ENCODE data around the gene ROR2. TPM values are rescaled to one million over a fixed set of nuclear protein-coding genes. Genes with fewer than 3 reads are reported as not detected.

The ROR2 gene
- total and polyA plus RNA-seq, 2 donors, result 28.2 to 33.7 TPM

DNA sequence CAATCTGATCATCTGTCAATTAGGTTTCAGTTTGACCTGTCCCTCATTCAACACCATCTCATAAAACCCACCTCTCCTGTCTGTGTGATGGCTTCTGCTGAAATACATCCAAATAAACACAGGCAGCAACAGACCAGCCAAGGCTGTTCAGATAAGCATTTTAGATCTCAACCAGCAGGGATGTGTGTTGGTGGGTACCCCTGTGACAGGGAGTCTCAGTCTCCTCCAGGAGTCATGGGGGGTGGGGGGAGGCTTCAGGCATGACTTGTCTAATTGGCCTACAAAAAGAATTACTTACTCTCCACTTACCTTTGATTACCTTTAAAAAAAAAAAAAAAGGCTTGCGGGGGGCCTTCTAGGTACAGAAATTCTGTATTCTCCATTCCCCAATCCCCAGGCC lies 65.9 kb downstream of the ROR2 start:
- 86% methylated on average over 1 of the region's 1 CpG for whole genome bisulfite sequencing
- no peak overlapping the region for H3K27ac ChIP-seq (ENCODE audit: low read depth)
- no peaks in the 10 kb centered on the region for H3K4me1 ChIP-seq (ENCODE audit: insufficient read depth)
- no peaks in the 10 kb centered on the region for H3K36me3 ChIP-seq (ENCODE audit: insufficient read depth)
- no peak overlapping the region for H3K4me3 ChIP-seq (ENCODE audit: low read depth, low read length)
- DNase-seq (ENCODE audit: extremely low spot score), result no peak

DNA sequence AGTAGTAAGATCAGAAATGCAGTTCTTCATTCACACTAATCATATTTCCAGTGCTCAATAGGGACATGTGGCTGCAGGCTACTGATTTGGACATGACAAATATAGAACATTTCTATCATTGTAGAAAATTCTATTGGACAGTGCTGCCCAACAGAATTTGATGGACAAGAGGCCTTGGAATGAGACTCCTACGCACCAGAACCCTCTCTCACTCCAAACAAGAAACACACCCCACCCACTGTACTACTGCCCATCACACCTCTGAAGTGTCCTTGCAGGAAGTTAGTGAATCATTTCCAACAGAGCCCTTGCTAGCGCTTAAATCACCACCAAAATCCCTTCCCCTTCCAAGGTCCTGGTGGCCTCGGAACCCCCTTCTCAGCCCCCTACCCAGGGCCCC lies 66.5 kb downstream of the ROR2 start:
- Histone ChIP-seq H3K4me3 (ENCODE audit: low read depth, low read length) (no peak overlapping the region), H3K27ac (ENCODE audit: low read depth) (no peak overlapping the region), H3K4me1 (ENCODE audit: insufficient read depth) (no peaks in the 10 kb centered on the region), H3K36me3 (ENCODE audit: insufficient read depth) (no peaks in the 10 kb centered on the region)
- DNase-seq (ENCODE audit: extremely low spot score), result no peak
- 96% methylated on average over 3 of the region's 3 CpGs for WGBS

DNA sequence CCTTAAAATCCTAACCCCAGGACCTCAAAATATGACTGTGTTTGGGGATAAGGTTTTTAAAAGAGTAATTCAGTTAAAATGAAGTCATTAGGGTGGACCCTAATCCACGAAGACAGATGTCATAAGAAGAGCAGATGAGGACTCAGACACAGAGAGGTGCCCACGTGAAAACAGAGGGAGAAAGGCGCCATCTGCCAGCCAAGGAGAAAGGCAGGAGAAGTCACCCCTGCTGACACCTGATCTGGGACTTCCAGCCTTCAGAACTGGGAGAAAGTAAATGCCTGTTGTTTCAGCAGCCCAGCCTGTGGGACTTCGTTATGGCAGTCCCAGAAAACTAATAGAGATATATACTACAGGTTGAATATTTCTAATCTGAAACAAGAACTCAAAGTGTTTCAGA lies 67.4 kb downstream of the ROR2 start:
- H3K4me3 ChIP-seq (ENCODE audit: low read depth, low read length), result no peak overlapping the region
- H3K36me3 ChIP-seq (ENCODE audit: insufficient read depth), result no peaks in the 10 kb centered on the region
- no peaks in the 10 kb centered on the region for H3K4me1 ChIP-seq (ENCODE audit: insufficient read depth)
- no peak overlapping the region for H3K27ac ChIP-seq (ENCODE audit: low read depth)
- DNase-seq (ENCODE audit: extremely low spot score), result no peak
- 87% methylated on average over 4 of the region's 4 CpGs for WGBS

DNA sequence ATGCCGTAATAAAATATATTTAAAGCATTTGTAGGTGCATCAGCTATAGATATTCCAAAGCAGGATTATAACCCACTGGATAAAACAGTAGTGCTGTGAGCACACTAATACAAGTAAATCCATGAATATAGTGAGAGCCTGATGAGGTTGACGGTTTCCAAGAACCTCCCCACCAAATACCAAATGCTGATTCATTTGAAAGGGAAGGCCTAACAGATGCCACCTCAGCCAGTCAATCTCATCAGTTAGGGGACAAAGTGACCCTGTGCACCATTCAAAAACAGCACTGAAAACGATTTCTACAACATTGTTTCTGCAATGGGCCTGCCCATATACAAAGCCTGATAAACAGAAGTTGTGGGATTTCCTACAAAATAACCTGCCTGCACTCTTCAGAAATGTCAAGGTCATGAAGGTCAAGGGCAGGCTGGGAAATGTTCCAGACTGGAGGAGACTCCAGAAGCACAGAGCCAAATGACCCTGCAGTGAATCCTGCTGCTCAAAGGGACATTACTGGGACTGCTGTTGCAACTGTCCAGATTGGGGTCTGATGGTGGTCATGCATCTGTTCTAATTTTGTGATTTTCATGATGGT lies 69.6 kb downstream of the ROR2 start:
- Histone ChIP-seq H3K27ac (ENCODE audit: low read depth) (no peak overlapping the region), H3K4me1 (ENCODE audit: insufficient read depth) (no peaks in the 10 kb centered on the region), H3K4me3 (ENCODE audit: low read depth, low read length) (no peak overlapping the region), H3K36me3 (ENCODE audit: insufficient read depth) (no peaks in the 10 kb centered on the region)
- 71% methylated on average over 3 of the region's 3 CpGs for WGBS
- DNase-seq (ENCODE audit: extremely low spot score), result no peak

DNA sequence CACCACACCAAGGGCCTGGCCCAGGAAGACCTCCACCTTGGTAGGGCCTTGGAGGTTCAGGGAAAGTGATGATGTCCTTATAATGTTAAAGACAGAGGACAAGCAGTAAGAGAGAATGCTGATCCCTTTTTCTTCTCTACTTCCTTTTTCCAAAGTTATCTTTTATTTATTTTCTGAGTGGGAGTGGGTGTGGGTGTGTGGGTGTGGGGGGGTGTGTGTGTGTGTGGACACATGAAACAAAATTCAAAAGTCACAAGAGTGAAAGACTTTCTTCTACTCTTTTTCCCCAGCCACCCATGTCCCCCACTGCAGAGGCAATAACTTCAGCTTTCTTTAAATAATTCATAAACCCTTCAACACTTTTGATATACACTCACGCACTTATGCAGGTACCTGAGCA lies 70.8 kb downstream of the ROR2 start:
- no peak overlapping the region for H3K4me3 ChIP-seq (ENCODE audit: low read depth, low read length)
- H3K4me1 ChIP-seq (ENCODE audit: insufficient read depth), result no peaks in the 10 kb centered on the region
- no peaks in the 10 kb centered on the region for H3K36me3 ChIP-seq (ENCODE audit: insufficient read depth)
- no peak for DNase-seq (ENCODE audit: extremely low spot score)
- 84% methylated on average over 1 of the region's 1 CpG for WGBS
- no peak overlapping the region for H3K27ac ChIP-seq (ENCODE audit: low read depth)

DNA sequence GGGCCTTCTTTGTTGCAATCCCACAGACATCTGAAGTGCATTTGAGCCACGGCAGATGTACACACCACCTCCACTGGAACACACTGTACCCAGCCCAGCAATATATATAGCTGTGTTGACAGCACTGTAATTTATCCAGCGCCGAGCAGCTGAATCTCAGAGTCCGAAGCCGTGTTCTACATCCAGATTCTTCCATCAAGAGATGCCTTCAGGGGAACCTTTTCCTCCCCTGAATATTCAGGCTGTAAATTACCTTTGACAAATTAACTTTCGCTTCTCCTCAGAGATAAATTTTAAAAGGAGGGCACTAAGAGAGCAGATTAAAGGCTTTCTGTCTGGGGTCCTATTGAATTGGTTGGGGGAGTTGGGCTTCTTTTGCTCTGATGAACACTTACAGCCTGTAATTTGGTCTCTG lies 76.4 kb downstream of the ROR2 start:
- H3K36me3 ChIP-seq (ENCODE audit: insufficient read depth), result no peaks in the 10 kb centered on the region
- no peak overlapping the region for H3K27ac ChIP-seq (ENCODE audit: low read depth)
- H3K4me3 ChIP-seq (ENCODE audit: low read depth, low read length), result no peak overlapping the region
- no peak for DNase-seq (ENCODE audit: extremely low spot score)
- 49% methylated on average over 6 of the region's 6 CpGs for WGBS
- H3K4me1 ChIP-seq (ENCODE audit: insufficient read depth), result peaks cover 1% of the 10 kb centered on the region

DNA sequence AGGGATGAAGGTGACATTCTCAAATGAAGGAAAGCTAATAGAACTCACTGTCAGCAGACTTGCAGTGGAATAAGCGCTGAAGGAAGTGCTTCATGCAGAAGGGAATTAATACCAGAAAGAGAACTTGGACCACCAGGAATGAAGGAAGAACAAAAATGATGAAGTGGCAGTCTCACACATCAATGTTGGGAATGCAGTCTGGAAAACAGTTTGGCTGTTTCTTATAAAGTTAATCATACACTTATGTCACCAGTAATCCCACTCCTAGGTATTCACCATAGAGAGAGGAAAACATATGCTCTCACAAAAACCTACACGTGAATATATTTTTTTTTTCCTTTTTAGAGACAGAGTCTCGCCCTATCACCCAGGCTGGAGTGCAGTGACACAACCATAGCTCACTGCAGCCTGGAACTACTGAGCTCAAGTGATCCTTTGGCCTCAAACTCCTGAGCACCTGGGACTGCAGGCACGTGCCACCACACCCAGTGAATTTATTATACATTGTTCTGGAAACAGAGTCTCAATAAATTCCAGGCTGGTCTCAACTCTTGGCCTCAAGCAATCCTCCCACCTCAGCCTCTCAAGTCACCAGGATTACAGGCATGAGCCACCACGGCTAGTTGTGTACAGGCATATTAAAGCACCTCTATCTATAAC lies 81.2 kb downstream of the ROR2 start:
- Histone ChIP-seq H3K27ac (ENCODE audit: low read depth) (no peak overlapping the region), H3K4me1 (ENCODE audit: insufficient read depth) (peaks cover under 1% of the 10 kb centered on the region), H3K36me3 (ENCODE audit: insufficient read depth) (no peaks in the 10 kb centered on the region), H3K4me3 (ENCODE audit: low read depth, low read length) (no peak overlapping the region)
- DNase-seq (ENCODE audit: extremely low spot score), result no peak
- 74% methylated on average over 5 of the region's 5 CpGs for WGBS

DNA sequence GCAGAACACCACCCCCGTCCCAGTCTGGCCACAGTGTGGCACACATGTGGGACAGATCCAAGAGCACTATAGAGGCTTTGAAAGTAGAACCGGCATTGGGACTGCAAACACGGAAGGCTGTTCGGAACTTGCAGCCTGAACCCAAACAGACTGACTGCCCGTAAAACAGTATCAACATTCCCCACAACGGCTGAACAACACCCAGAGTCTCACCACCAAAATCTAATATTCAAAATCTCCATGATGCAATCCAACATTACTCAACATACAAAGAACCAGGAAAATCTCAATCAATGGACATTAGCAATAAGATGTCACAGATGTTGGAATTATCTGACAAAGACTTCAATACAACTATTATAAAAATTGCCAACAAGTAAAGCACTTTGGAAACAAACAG lies 82.3 kb downstream of the ROR2 start:
- WGBS, result 71% methylated on average over 6 of the region's 6 CpGs
- Histone ChIP-seq H3K36me3 (ENCODE audit: insufficient read depth) (no peaks in the 10 kb centered on the region), H3K27ac (ENCODE audit: low read depth) (no peak overlapping the region), H3K4me1 (ENCODE audit: insufficient read depth) (no peaks in the 10 kb centered on the region), H3K4me3 (ENCODE audit: low read depth, low read length) (no peak overlapping the region)
- no peak for DNase-seq (ENCODE audit: extremely low spot score)

DNA sequence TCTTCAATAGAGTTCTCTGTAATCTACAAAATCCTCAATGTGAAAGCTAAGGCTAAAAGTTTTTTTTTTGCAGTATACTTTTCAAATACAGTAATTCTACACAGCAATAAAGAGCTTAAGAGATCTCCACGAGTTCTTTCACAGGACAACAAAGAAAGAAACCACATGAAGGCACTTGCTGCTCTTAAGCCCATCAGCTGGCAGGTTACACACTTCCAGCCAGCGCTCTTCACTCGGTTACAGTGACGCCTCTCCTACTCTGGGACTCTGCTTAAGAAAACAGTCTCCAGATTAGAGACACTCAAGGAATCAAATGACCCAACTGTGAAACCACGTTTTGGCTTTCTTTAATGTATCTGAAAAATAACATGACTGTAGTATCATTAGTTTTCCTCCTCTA lies 85.0 kb downstream of the ROR2 start:
- H3K4me1 ChIP-seq (ENCODE audit: insufficient read depth), result no peaks in the 10 kb centered on the region
- DNase-seq (ENCODE audit: extremely low spot score), result no peak
- no peaks in the 10 kb centered on the region for H3K36me3 ChIP-seq (ENCODE audit: insufficient read depth)
- 29% methylated on average over 5 of the region's 5 CpGs for WGBS
- no peak overlapping the region for H3K4me3 ChIP-seq (ENCODE audit: low read depth, low read length)
- no peak overlapping the region for H3K27ac ChIP-seq (ENCODE audit: low read depth)

DNA sequence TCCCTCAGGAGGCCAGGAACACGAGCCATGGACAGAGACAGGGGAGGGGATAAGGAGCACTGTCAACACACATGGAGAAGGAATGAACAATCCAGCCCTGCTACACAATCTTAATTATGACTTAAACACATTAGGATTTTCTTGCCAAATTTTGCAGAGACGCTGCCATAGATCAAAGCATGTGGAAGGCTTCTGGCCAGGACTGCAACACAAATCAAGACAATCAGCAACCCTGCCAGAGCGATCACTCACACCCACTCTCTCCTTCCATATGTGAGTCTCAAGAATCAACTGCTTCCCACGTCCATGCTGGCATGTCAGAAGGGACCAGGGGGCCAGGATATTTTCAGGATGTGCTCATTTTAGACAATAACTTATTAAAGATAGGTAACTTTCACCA lies 85.6 kb downstream of the ROR2 start:
- H3K4me1 ChIP-seq (ENCODE audit: insufficient read depth), result no peaks in the 10 kb centered on the region
- no peak for DNase-seq (ENCODE audit: extremely low spot score)
- no peak overlapping the region for H3K4me3 ChIP-seq (ENCODE audit: low read depth, low read length)
- WGBS, result 49% methylated on average over 4 of the region's 4 CpGs
- H3K27ac ChIP-seq (ENCODE audit: low read depth), result no peak overlapping the region
- no peaks in the 10 kb centered on the region for H3K36me3 ChIP-seq (ENCODE audit: insufficient read depth)

DNA sequence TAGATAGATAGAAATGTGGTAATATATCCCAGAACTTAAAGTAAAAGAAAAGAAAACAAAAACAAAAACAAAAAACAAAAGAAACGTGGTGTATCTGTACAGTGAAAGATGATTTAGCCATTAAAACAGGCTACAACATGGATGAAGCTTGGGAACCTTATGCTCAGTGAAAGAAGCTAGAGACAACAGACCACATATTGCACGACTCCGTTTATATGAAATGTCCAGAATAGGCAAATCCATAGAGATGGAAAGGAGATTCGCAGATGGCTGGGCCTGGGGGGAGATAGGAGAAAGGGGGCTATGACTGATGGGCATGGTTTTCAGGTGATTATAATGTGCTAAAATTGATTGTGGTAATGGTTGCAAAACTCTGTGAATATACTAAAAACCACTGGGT lies 86.6 kb downstream of the ROR2 start:
- Histone ChIP-seq H3K27ac (ENCODE audit: low read depth) (no peak overlapping the region), H3K36me3 (ENCODE audit: insufficient read depth) (no peaks in the 10 kb centered on the region), H3K4me1 (ENCODE audit: insufficient read depth) (no peaks in the 10 kb centered on the region), H3K4me3 (ENCODE audit: low read depth, low read length) (no peak overlapping the region)
- 78% methylated on average over 4 of the region's 4 CpGs for WGBS
- DNase-seq (ENCODE audit: extremely low spot score), result no peak

DNA sequence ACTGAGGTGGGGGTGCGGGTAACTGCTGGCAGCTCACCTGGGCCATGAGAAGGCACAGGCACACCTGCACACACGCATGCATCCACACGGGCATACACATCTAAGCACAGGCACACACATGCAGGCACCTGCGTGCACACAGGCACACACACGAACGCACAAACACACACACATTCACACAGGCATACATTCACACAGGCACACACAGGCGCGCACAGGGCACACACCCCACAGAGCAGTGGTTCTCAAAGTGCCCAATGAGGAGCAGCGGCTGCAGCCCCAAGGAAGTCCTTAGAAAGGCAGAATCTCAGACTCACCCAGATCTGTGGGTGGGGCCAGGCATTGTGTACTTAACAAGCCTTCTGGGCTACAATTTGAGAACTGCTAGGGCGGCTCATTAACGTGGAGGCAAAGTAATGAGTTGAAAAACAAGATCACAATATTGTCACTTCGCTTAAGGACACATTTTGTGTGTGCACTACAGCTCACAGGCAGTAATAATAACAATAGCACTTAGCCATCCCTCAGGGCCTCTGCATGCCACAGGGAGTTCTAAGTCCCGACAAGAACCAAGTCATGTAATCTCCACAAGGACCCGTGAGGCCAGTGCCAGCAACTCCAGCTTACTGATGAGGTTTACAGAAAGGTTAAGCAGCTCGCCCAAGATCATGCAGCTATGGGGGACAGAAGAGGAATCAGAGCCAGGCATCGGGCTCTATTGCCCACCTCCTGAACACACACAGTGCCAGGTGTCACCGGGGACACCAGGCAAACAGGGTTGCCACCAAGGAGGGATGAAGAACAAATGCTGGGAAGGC lies 91.6 kb downstream of the ROR2 start:
- H3K27ac ChIP-seq (ENCODE audit: low read depth), result no peak overlapping the region
- no peak for DNase-seq (ENCODE audit: extremely low spot score)
- no peaks in the 10 kb centered on the region for H3K4me1 ChIP-seq (ENCODE audit: insufficient read depth)
- WGBS, result 73% methylated on average over 17 of the region's 17 CpGs
- no peaks in the 10 kb centered on the region for H3K36me3 ChIP-seq (ENCODE audit: insufficient read depth)
- H3K4me3 ChIP-seq (ENCODE audit: low read depth, low read length), result no peak overlapping the region

DNA sequence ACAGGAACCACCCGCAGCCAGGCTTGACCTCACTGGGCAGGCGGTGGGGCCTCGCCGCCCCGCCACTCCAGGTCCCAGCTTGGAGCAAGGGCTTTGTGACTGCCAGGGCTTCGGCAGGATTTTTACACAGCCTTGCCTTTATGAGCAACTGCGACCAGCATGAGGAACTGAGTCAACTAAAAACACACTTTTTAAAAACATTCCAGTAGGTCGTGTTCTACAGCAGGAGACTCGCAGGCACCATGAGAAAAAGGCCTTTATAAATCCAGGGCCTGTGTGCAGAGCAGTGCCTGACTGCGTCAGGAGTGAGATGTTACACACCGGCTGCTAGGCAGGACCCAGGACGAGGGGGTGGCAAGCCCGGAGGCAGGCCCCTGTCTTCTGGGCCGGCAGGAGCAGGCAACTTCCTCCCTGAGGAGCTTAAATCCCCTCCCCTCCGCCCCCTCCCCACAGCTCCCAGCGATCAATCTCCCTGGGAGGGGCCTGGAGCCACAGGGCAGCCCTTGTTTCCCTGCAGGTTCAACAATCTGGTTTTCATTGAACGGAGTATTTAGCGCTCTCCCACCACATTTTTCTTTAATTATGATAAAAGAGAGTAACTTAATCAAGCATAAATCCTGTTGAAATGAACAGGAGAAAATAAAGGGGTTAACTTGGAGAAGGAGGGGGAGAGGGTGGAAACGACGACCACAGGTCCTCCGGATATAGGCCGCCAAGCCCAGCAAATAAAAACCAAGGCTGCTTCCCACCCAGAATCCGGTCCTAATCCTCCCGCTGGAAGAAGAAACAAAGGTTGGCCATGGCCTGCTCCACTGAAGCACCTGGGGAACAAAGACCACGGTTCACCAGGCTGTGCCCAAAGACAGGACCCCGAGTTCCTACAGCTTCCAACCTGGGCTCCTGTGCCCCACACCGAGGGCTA lies 92.5 kb downstream of the ROR2 start:
- no peak overlapping the region for H3K27ac ChIP-seq (ENCODE audit: low read depth)
- no peak overlapping the region for H3K4me3 ChIP-seq (ENCODE audit: low read depth, low read length)
- no peak for DNase-seq (ENCODE audit: extremely low spot score)
- H3K36me3 ChIP-seq (ENCODE audit: insufficient read depth), result no peaks in the 10 kb centered on the region
- WGBS, result 45% methylated on average over 27 of the region's 27 CpGs
- no peaks in the 10 kb centered on the region for H3K4me1 ChIP-seq (ENCODE audit: insufficient read depth)

Data from urinary bladder (tissue), 4 donors.